SK-N-SH (cell line): Measurements from ENCODE around the gene SOCS3. TPM values are rescaled to one million over a fixed set of nuclear protein-coding genes. Genes with fewer than 3 reads are reported as not detected.
"Not testable (repeated sequence)": the region's sequence is repeated elsewhere in the genome, so short reads cannot be mapped to it uniquely, and the experiment has no call there.

ENCODE experiments used
- CTCF ChIA-PET: fragments of 300-600, 350-600 bp; formaldehyde crosslinking; extraction: SDS; loops from one replicate; lab custom pipeline; 2021; lab: Yijun Ruan, JAX
- POLR2A ChIA-PET: fragments of 350-600 bp; sonication (Branson Sonifier 250); formaldehyde crosslinking; extraction: SDS; loops from one replicate; lab custom pipeline; 2020; ENCODE audit warnings: antibody characterized with exemption, inconsistent platforms; lab: Yijun Ruan, JAX
- DNase-seq: peaks from one replicate; pipeline ENCODE4 v3.0.0; 2012
- H2AFZ ChIP-seq: fragments of 200-600 bp; sonication (generic); 2 replicates; pipeline ENCODE4 v1.8.1; 2016; ENCODE audit warnings: antibody characterized with exemption, mild to moderate bottlenecking, low read depth
- H3F3A ChIP-seq: fragments of 200-600 bp; sonication (generic); replicated peaks from 2 replicates; pipeline ENCODE3; 2016; ENCODE audit warnings: antibody characterized with exemption, mild to moderate bottlenecking; ENCODE audit not compliant: insufficient read depth
- H3K27ac ChIP-seq, 2 experiments: fragments of 200-500 bp in 1 of 2; fragments of 200-600 bp in 1 of 2; sonication (Bioruptor generic) in 1 of 2; sonication (generic), shearing (Covaris generic) in 1 of 2; 2 replicates each; pipeline versions ENCODE4 v1.5.1 to v1.6.1; 2014 to 2016; ENCODE audit warnings: low read depth in 2 of 2, inconsistent platforms in 1 of 2, low read length in 1 of 2, mild to moderate bottlenecking in 1 of 2, mixed read lengths in 1 of 2
- H3K27me3 ChIP-seq: fragments of 200-600 bp; sonication (generic), shearing (Covaris generic); 2 replicates; pipeline ENCODE4 v1.6.1; 2016; ENCODE audit warnings: mixed run types; ENCODE audit not compliant: insufficient read depth
- H3K36me3 ChIP-seq, 2 experiments: fragments of 200-500 bp in 1 of 2; fragments of 200-600 bp in 1 of 2; sonication (Bioruptor generic) in 1 of 2; sonication (generic) in 1 of 2; replicated peaks in 1 of 2; 2 replicates each; pipeline versions ENCODE3 to v1.5.1; 2014 to 2016; ENCODE audit warnings: low read length in 1 of 2, mild to moderate bottlenecking in 1 of 2; ENCODE audit not compliant: insufficient read depth in 2 of 2, control insufficient read depth in 1 of 2
- H3K4me1 ChIP-seq, 2 experiments: fragments of 200-500 bp in 1 of 2; fragments of 200-600 bp in 1 of 2; sonication (Bioruptor generic) in 1 of 2; sonication (generic), shearing (Covaris generic) in 1 of 2; 2 replicates each; pipeline versions ENCODE4 v1.5.1 to v1.6.1; 2014 to 2016; ENCODE audit warnings: low read depth in 1 of 2, low read length in 1 of 2, mixed run types in 1 of 2; ENCODE audit not compliant: insufficient read depth in 2 of 2, control insufficient read depth in 1 of 2
- H3K4me2 ChIP-seq: fragments of 200-600 bp; sonication (generic), shearing (Covaris generic); 2 replicates; pipeline ENCODE4 v1.6.1; 2017; ENCODE audit warnings: mixed run types
- H3K4me3 ChIP-seq, 2 experiments: fragments of 200-500 bp in 1 of 2; fragments of 200-600 bp in 1 of 2; sonication (Bioruptor generic) in 1 of 2; sonication (generic), shearing (Covaris generic) in 1 of 2; 2 replicates each; pipeline versions ENCODE4 v1.5.1 to v1.8.1; 2014 to 2016; ENCODE audit warnings: low read depth in 2 of 2, inconsistent platforms in 1 of 2, low read length in 1 of 2, mild to moderate bottlenecking in 1 of 2, mixed read lengths in 1 of 2, moderate library complexity in 1 of 2
- H3K79me2 ChIP-seq: fragments of 200-600 bp; sonication (generic); 2 replicates; pipeline ENCODE4 v1.8.1; 2017; ENCODE audit warnings: mild to moderate bottlenecking; ENCODE audit not compliant: insufficient read depth
- H3K9ac ChIP-seq: fragments of 200-600 bp; sonication (generic); 2 replicates; pipeline ENCODE4 v1.6.1; 2017; ENCODE audit warnings: mixed run types
- H3K9me2 ChIP-seq: fragments of 200-600 bp; sonication (generic); 2 replicates; pipeline ENCODE4 v1.6.1; 2017; ENCODE audit warnings: mixed run types
- H3K9me3 ChIP-seq: fragments of 200-600 bp; sonication (generic); 2 replicates; pipeline ENCODE4 v1.6.1; 2017; ENCODE audit warnings: mixed run types, mild to moderate bottlenecking, moderate library complexity
- H4K20me1 ChIP-seq: fragments of 200-600 bp; sonication (generic); 2 replicates; pipeline ENCODE4 v1.6.1; 2017; ENCODE audit warnings: mild to moderate bottlenecking, mixed run types; ENCODE audit not compliant: insufficient read depth
- EP300 ChIP-seq, 2 experiments: IDR thresholded peaks; 2 replicates each; pipeline versions ENCODE4 v1.4.0 to v1.6.1; 2012; ENCODE audit warnings: borderline replicate concordance in 1 of 2, low read depth in 1 of 2, low read length in 1 of 2
- EZH2phosphoT487 ChIP-seq: fragments of 200-600 bp; sonication (generic); IDR thresholded peaks from 2 replicates; pipeline ENCODE4 v1.6.1; 2017; ENCODE audit warnings: low read depth, mixed run types, mild to moderate bottlenecking, antibody characterized with exemption, moderate library complexity, borderline replicate concordance
- GATA2 ChIP-seq: sonication (generic); formaldehyde crosslinking; IDR thresholded peaks from 2 replicates; pipeline ENCODE4 v1.5.0; 2020; ENCODE audit warnings: mild to moderate bottlenecking, missing genetic modification reagents
- JUND ChIP-seq: IDR thresholded peaks from 2 replicates; pipeline ENCODE4 v1.4.0; 2012
- MAX ChIP-seq: IDR thresholded peaks from 2 replicates; pipeline ENCODE4 v1.4.0; 2012; ENCODE audit warnings: low read depth
- MXI1 ChIP-seq: IDR thresholded peaks from 2 replicates; pipeline ENCODE4 v1.6.1; 2012; ENCODE audit warnings: mild to moderate bottlenecking, low read depth, low read length, improper control_type of control experiment
- NFIC ChIP-seq: IDR thresholded peaks from 2 replicates; pipeline ENCODE4 v1.4.0; 2012; ENCODE audit warnings: borderline replicate concordance
- NRF1 ChIP-seq: IDR thresholded peaks from 2 replicates; pipeline ENCODE4 v1.6.1; 2012; ENCODE audit warnings: low read depth, mild to moderate bottlenecking, low read length
- PBX3 ChIP-seq: IDR thresholded peaks from 2 replicates; pipeline ENCODE4; 2012
- RAD21 ChIP-seq: IDR thresholded peaks from 2 replicates; pipeline ENCODE4 v1.6.1; 2012; ENCODE audit warnings: mild to moderate bottlenecking, low read length
- RCOR1 ChIP-seq: fragments of 150-350 bp; IDR thresholded peaks from 2 replicates; pipeline ENCODE4 v1.6.1; 2017; ENCODE audit warnings: antibody characterized with exemption, low read length
- REST ChIP-seq: IDR thresholded peaks from 2 replicates; pipeline ENCODE4 v1.6.1; 2012; ENCODE audit warnings: mild to moderate bottlenecking, low read depth, low read length, moderate library complexity
- RXRA ChIP-seq: IDR thresholded peaks from 2 replicates; pipeline ENCODE4 v1.4.0; 2012; ENCODE audit warnings: low read depth, mild to moderate bottlenecking, borderline replicate concordance
- SMC3 ChIP-seq: IDR thresholded peaks from 2 replicates; pipeline ENCODE4 v1.6.1; 2012; ENCODE audit warnings: low read depth, low read length, improper control_type of control experiment
- TAF1 ChIP-seq: IDR thresholded peaks from 2 replicates; pipeline ENCODE4 v1.6.1; 2012; ENCODE audit warnings: low read depth, mild to moderate bottlenecking, low read length, moderate library complexity, borderline replicate concordance
- TCF12 ChIP-seq: IDR thresholded peaks from 2 replicates; pipeline ENCODE4 v1.4.0; 2012
- TEAD4 ChIP-seq: IDR thresholded peaks from 2 replicates; pipeline ENCODE4 v1.4.0; 2012; ENCODE audit warnings: mild to moderate bottlenecking, borderline replicate concordance; ENCODE audit not compliant: insufficient read depth
- USF2 ChIP-seq: fragments of 150-350 bp; IDR thresholded peaks from 2 replicates; pipeline ENCODE4 v1.6.1; 2017; ENCODE audit warnings: antibody characterized with exemption, low read length, low read depth, borderline replicate concordance
- ZBTB33 ChIP-seq: IDR thresholded peaks from 2 replicates; pipeline ENCODE4 v1.4.0; 2012; ENCODE audit warnings: low read depth, borderline replicate concordance
- WGBS: methylation state at CpG from one replicate; pipeline ENCODE4 v1.1.6; 2017; ENCODE audit warnings: low lambda C conversion rate; 5-methylcytosine and 5-hydroxymethylcytosine counted together
- polyA plus RNA-seq, 3 experiments: library from polyadenylated mRNA; depleted of rRNA; stranded (reverse); fragments of >200 nt; gene quantifications; 2 replicates each; pipeline ENCODE4 v1.2.3, GENCODE V29; 2012

Gene SOCS3
- polyA plus RNA-seq, 1 of the 3 experiments (the other 2 are of a cell fraction) = 24.9 TPM

- Histone ChIP-seq H3F3A (peaks cover 61% of the 10 kb centered on the region), H3K27ac (peak overlapping the region in 1 of 2 experiments; percentile 93; a peak in 2 of 4 replicates), H3K4me2 (0 out of 2 replicates have a peak overlapping the region, but pooled peaks have one; percentile 2), H3K4me1 (peaks cover 2 to 41% of the 10 kb centered on the region in 2 experiments; a peak in 3 of 4 replicates)
- H3K79me2 ChIP-seq, POLR2A ChIA-PET, H3K9me2 ChIP-seq, H3K9me3 ChIP-seq, H3K27me3 ChIP-seq, H3K9ac ChIP-seq, DNase-seq, H4K20me1 ChIP-seq, H2AFZ ChIP-seq, H3K4me3 ChIP-seq, H3K36me3 ChIP-seq: not testable (repeated sequence)
- CTCF ChIA-PET = interaction anchor here (1.0 kb wide), 1 partner anchor 10 kb away, joined by 3 read pairs; no protein-coding TSS in a partner anchor
- 93% methylated on average over 12 of the region's 12 CpGs for WGBS
Observed at GRCh38 chr17:78331355-78331754, 28.5 kb downstream of the SOCS3 start.

- CTCF ChIA-PET = interaction anchor here (0.6 to 1.8 kb wide), 2 partner anchors 30 to 33 kb away, joined by 3 to 8 read pairs; no protein-coding TSS in a partner anchor
- TF ChIP-seq TEAD4 (peak; percentile 85), USF2 (no peak), ZBTB33 (peak; percentile 57; the same call in 1 of the 2 replicates), GATA2 (CRISPR knock-in tag) (no peak), EZH2phosphoT487 (no peak), TCF12 (peak; percentile 92), JUND (peak; percentile 94), NRF1 (no peak), MAX (peak; percentile 99), RCOR1 (no peak), SMC3 (no peak), NFIC (peak; percentile 94), EP300 (IDR thresholded peaks at IDR 0.05; ENCODE audit: borderline replicate concordance in 1 of 2, low read depth in 1 of 2, low read length in 1 of 2) (peak in 1 of 2 experiments; percentile 85; a peak in 1 of 4 replicates), RXRA (peak; percentile 95), REST (no peak), MXI1 (no peak), PBX3 (peak; percentile 82), RAD21 (no peak), TAF1 (no peak)
Observed at GRCh38 chr17:78330570-78331224, 29.2 kb downstream of the SOCS3 start.

More at GRCh38 chr17:78330570-78331224, 29.2 kb downstream of the SOCS3 start:
- Histone ChIP-seq H3F3A (peaks cover 60% of the 10 kb centered on the region), H3K9me3 (no peaks in the 10 kb centered on the region), H3K4me1 (peaks cover 2 to 41% of the 10 kb centered on the region in 2 experiments; a peak in 3 of 4 replicates), H2AFZ (no peak overlapping the region), H3K4me2 (0 out of 2 replicates have a peak overlapping the region, but pooled peaks have one; percentile 2), H4K20me1 (no peaks in the 10 kb centered on the region), H3K4me3 (no peak overlapping the region), H3K9ac (no peak overlapping the region), H3K27ac (peak overlapping the region; percentile 2 to 93; a peak in 3 of 4 replicates), H3K36me3 (no peaks in the 10 kb centered on the region), H3K79me2 (no peaks in the 10 kb centered on the region), H3K9me2 (no peaks in the 10 kb centered on the region), H3K27me3 (no peaks in the 10 kb centered on the region)
- peak; percentile 29 for DNase-seq
- 42% methylated on average over 12 of the region's 13 CpGs for WGBS
- POLR2A ChIA-PET = no interaction called here
